Stomach (tissue), 9 donors: ENCODE data around the gene ZNF296. TPM values are rescaled to one million over a fixed set of nuclear protein-coding genes. Genes with fewer than 3 reads are reported as not detected.

Experiments used
- DNase-seq, 2 donors: peaks; one replicate each; pipeline versions ENCODE4 v3.0.0 to v3.0.0-alpha.2; 2013 to 2019
- H3K27ac ChIP-seq, 5 donors: fragments of 200-600 bp in 4 of 5; sonication (generic) in 4 of 5; one replicate each; pipeline ENCODE4 v1.5.1; 2013 to 2019; ENCODE audit warnings: mild to moderate bottlenecking in 1 of 5, moderate library complexity in 1 of 5
- H3K27me3 ChIP-seq, 3 donors: fragments of 200-600 bp; sonication (generic); one replicate each; pipeline ENCODE4 v1.5.1; 2017 to 2019; ENCODE audit warnings: mixed run types in 1 of 3
- H3K36me3 ChIP-seq, 4 donors: fragments of 200-600 bp; sonication (generic); 1 replicate in 3 of 4; 2 replicates in 1 of 4; pipeline ENCODE4 v1.5.1; 2016 to 2019
- H3K4me1 ChIP-seq, 4 donors: fragments of 200-600 bp; sonication (generic); one replicate each; pipeline ENCODE4 v1.5.1; 2016 to 2019
- H3K4me3 ChIP-seq, 4 donors: fragments of 200-600 bp; sonication (generic) in 3 of 4; one replicate each; pipeline ENCODE4 v1.5.1; 2016 to 2019; ENCODE audit warnings: mild to moderate bottlenecking in 1 of 4
- H3K9me3 ChIP-seq, 4 donors: fragments of 200-600 bp; sonication (generic); one replicate each; pipeline ENCODE4 v1.5.1; 2016 to 2019
- CTCF ChIP-seq, 7 experiments: fragments of 450-650 bp in 4 of 7; fragments of 200-600 bp in 3 of 7; sonication (generic) in 3 of 7; IDR thresholded peaks; one replicate each; pipeline ENCODE4 v1.5.1; 2016 to 2019; ENCODE audit warnings: antibody characterized with exemption in 7 of 7, control low read depth in 2 of 7, mild to moderate bottlenecking in 1 of 7
- EP300 ChIP-seq: sonication (generic); formaldehyde crosslinking; IDR thresholded peaks from one replicate; pipeline ENCODE4 v1.6.1; 2017; ENCODE audit warnings: antibody characterized with exemption
- POLR2A ChIP-seq, 4 donors: fragments of 450-650 bp; IDR thresholded peaks; one replicate each; pipeline ENCODE4 v1.6.1; 2016; ENCODE audit warnings: antibody characterized with exemption in 4 of 4, control low read depth in 2 of 4, mild to moderate bottlenecking in 1 of 4, moderate library complexity in 1 of 4
- POLR2AphosphoS5 ChIP-seq, 3 donors: sonication (generic); formaldehyde crosslinking; IDR thresholded peaks; one replicate each; pipeline ENCODE4 v1.6.1; 2016; ENCODE audit warnings: antibody characterized with exemption in 3 of 3
- WGBS, 5 donors: extraction: QIAGEN DNeasy Blood & Tissue Kit in 3 of 5; methylation state at CpG; one replicate each; pipeline versions ENCODE4 v1.1.5 to v1.1.7; 2013 to 2018; 5-methylcytosine and 5-hydroxymethylcytosine counted together
- intact Hi-C: fragments of 100-400 bp; cut with DNase I; formaldehyde crosslinking; loops from one replicate; pipeline ENCODE4 v1.15.1; 2023; ENCODE audit warnings: low total_unique reads
- polyA plus RNA-seq, 3 donors: library from polyadenylated mRNA; stranded (reverse); fragments of 200-250 nt; gene quantifications; one replicate each; pipeline ENCODE4 v1.2.3, GENCODE V29; 2013
- small RNA-seq, 4 donors: library from RNA; depleted of rRNA; stranded (forward); fragments of <200 nt; gene quantifications; one replicate each; pipeline ENCODE3, GENCODE V24; 2016
- total RNA-seq, 5 donors: library from RNA; depleted of rRNA; stranded (reverse); fragments of >200 nt; gene quantifications; one replicate each; pipeline versions ENCODE4 v1.1.0 to v1.2.3, GENCODE V29; 2014 to 2016
- donor health status: healthy with polysubstance abuse.
- donor health status: Bipolar disorder and iron deficiency.
- donor health status: healthy.

The ZNF296 gene
- total and polyA plus RNA-seq, 8 donors = 0.45 to 13.4 (median 5.0) TPM; not detected in 1

- intact Hi-C loops = no loop called here
- DNase-seq = no peak
- 90 to 99% (median 96%) methylated on average over 9 of the region's 9 CpGs for whole genome bisulfite sequencing, 5 donors
- no peaks in the 10 kb centered on the region for H3K4me1 ChIP-seq
- no peaks in the 10 kb centered on the region for H3K9me3 ChIP-seq
- TF ChIP-seq POLR2A (IDR thresholded peaks at IDR 0.05) (no peak), POLR2AphosphoS5 (IDR thresholded peaks at IDR 0.05) (no peak), EP300 (no peak), CTCF (IDR thresholded peaks at IDR 0.05) (no peak)
- no peak overlapping the region for H3K4me3 ChIP-seq
- H3K27me3 ChIP-seq = no peaks in the 10 kb centered on the region
- H3K27ac ChIP-seq = no peak overlapping the region
- H3K36me3 ChIP-seq = peaks cover 13 to 67% (median 50%) of the 10 kb centered on the region in 4 donors
These were observed 51.0 kb downstream of the ZNF296 start for GRCh38 chr19:45025264-45025663.

- no peak overlapping the region for H3K27ac ChIP-seq
- no peaks in the 10 kb centered on the region for H3K9me3 ChIP-seq
- no peaks in the 10 kb centered on the region for H3K4me1 ChIP-seq
- H3K4me3 ChIP-seq = no peak overlapping the region
- no peak for DNase-seq
- intact Hi-C loops = no loop called here
- 87 to 95% (median 94%) methylated on average over 4 of the region's 4 CpGs for WGBS, 5 donors
- H3K27me3 ChIP-seq = no peaks in the 10 kb centered on the region
- peaks cover 0 to 63% (median 35%) of the 10 kb centered on the region in 4 donors for H3K36me3 ChIP-seq
- TF ChIP-seq EP300 (no peak), CTCF (IDR thresholded peaks at IDR 0.05) (no peak), POLR2AphosphoS5 (IDR thresholded peaks at IDR 0.05) (no peak), POLR2A (IDR thresholded peaks at IDR 0.05) (no peak)
These were observed 53.2 kb downstream of the ZNF296 start for GRCh38 chr19:45023048-45023447.

GRCh38 chr19:45021971-45022370 lies 54.3 kb downstream of the ZNF296 start:
- Histone ChIP-seq H3K4me3 (no peak overlapping the region), H3K9me3 (no peaks in the 10 kb centered on the region), H3K4me1 (peaks cover 0 to 4% (median 1%) of the 10 kb centered on the region in 4 donors), H3K27ac (no peak overlapping the region), H3K27me3 (no peaks in the 10 kb centered on the region), H3K36me3 (peaks cover 0 to 54% (median 27%) of the 10 kb centered on the region in 4 donors)
- 81 to 86% (median 83%) methylated on average over 14 of the region's 14 CpGs for WGBS, 5 donors
- DNase-seq = no peak
- no peak for TF ChIP-seq POLR2AphosphoS5 (IDR thresholded peaks at IDR 0.05)
- no peak for TF ChIP-seq POLR2A (IDR thresholded peaks at IDR 0.05)
- no peak for TF ChIP-seq EP300
- TF ChIP-seq CTCF (IDR thresholded peaks at IDR 0.05) = no peak
- intact Hi-C loops = no loop called here

Small RNA genes within 50 kb of the gene (small RNA-seq; reads per million reads assigned to genes)
- 0 reads per million in 4 donors for gene RNU6-611P

Other genes starting within 250 kb of the ZNF296 start
- 100 to 1,000 TPM in 3 of 5 donors, 10 to 100 TPM in 1, 1 to 10 TPM in 1; 1.8 to 160 (median 101) TPM for gene NECTIN2, start 230.2 kb downstream of the ZNF296 start, total RNA-seq
- 10 to 100 TPM; 44.0 to 90.6 (median 47.2) TPM for gene NECTIN2, start 230.2 kb downstream of the ZNF296 start, polyA plus RNA-seq
- 100 to 1,000 TPM in 1 of 5 donors, 10 to 100 TPM in 3, 1 to 10 TPM in 1; 7.1 to 100 (median 24.6) TPM for gene TOMM40, start 185.2 kb downstream of the ZNF296 start, total RNA-seq
- gene TOMM40, start 185.2 kb downstream of the ZNF296 start, polyA plus RNA-seq = 10 to 100 TPM; 22.5 to 46.8 (median 31.5) TPM
- 100 to 1,000 TPM in 3 of 5 donors, 10 to 100 TPM in 2; 13.4 to 485 (median 235) TPM for gene APOE, start 170.7 kb downstream of the ZNF296 start, total RNA-seq
- 100 to 1,000 TPM in 1 of 3 donors, 10 to 100 TPM in 2; 35.1 to 166 (median 72.2) TPM for gene APOE, start 170.7 kb downstream of the ZNF296 start, polyA plus RNA-seq
- 10 to 100 TPM in 1 of 5 donors, 1 to 10 TPM in 2, not detected in 2; 5.4 to 70.6 (median 5.7) TPM for gene APOC1, start 161.9 kb downstream of the ZNF296 start, total RNA-seq
- gene APOC1, start 161.9 kb downstream of the ZNF296 start, polyA plus RNA-seq = 10 to 100 TPM; 13.3 to 68.3 (median 21.9) TPM
- not detected for gene APOC4, start 134.2 kb downstream of the ZNF296 start, total RNA-seq
- gene APOC4, start 134.2 kb downstream of the ZNF296 start, polyA plus RNA-seq = under 1 TPM in 1 of 3 donors, not detected in 2; 0.33 TPM
- 10 to 100 TPM in 1 of 5 donors, not detected in 4; 16.8 TPM for gene APOC2, start 130.4 kb downstream of the ZNF296 start, total RNA-seq
- 1 to 10 TPM in 1 of 3 donors, under 1 TPM in 1, not detected in 1; 0.75 to 2.5 TPM for gene APOC2, start 130.4 kb downstream of the ZNF296 start, polyA plus RNA-seq
- 100 to 1,000 TPM in 2 of 5 donors, 10 to 100 TPM in 3; 39.3 to 152 (median 86.6) TPM for gene CLPTM1, start 121.1 kb downstream of the ZNF296 start, total RNA-seq
- 10 to 100 TPM; 43.4 to 73.3 (median 60.1) TPM for gene CLPTM1, start 121.1 kb downstream of the ZNF296 start, polyA plus RNA-seq
- 10 to 100 TPM in 2 of 5 donors, 1 to 10 TPM in 2, not detected in 1; 3.2 to 33.5 (median 10.2) TPM for gene RELB, start 75.0 kb downstream of the ZNF296 start, total RNA-seq
- gene RELB, start 75.0 kb downstream of the ZNF296 start, polyA plus RNA-seq = 10 to 100 TPM in 2 of 3 donors, 1 to 10 TPM in 1; 9.8 to 27.0 (median 14.9) TPM
- 100 to 1,000 TPM in 3 of 5 donors, 10 to 100 TPM in 2; 27.0 to 491 (median 274) TPM for gene CLASRP, start 37.4 kb downstream of the ZNF296 start, total RNA-seq
- gene CLASRP, start 37.4 kb downstream of the ZNF296 start, polyA plus RNA-seq = 100 to 1,000 TPM in 1 of 3 donors, 10 to 100 TPM in 2; 47.7 to 131 (median 86.6) TPM
- gene GEMIN7, start 2.8 kb upstream of the ZNF296 start, total RNA-seq = 100 to 1,000 TPM in 1 of 5 donors, 10 to 100 TPM in 2, 1 to 10 TPM in 2; 1.8 to 107 (median 11.2) TPM
- gene GEMIN7, start 2.8 kb upstream of the ZNF296 start, polyA plus RNA-seq = 10 to 100 TPM; 28.2 to 44.3 (median 36.0) TPM
- 100 to 1,000 TPM in 1 of 5 donors, 10 to 100 TPM in 4; 25.7 to 268 (median 55.4) TPM for gene PPP1R37, start 16.7 kb upstream of the ZNF296 start, total RNA-seq
- 10 to 100 TPM; 32.4 to 95.8 (median 39.7) TPM for gene PPP1R37, start 16.7 kb upstream of the ZNF296 start, polyA plus RNA-seq
- gene NKPD1, start 84.5 kb upstream of the ZNF296 start, total RNA-seq = not detected
- under 1 TPM in 1 of 3 donors, not detected in 2; 0.20 TPM for gene NKPD1, start 84.5 kb upstream of the ZNF296 start, polyA plus RNA-seq
- 10 to 100 TPM in 3 of 5 donors, 1 to 10 TPM in 1, not detected in 1; 8.7 to 40.7 (median 27.8) TPM for gene TRAPPC6A, start 101.8 kb upstream of the ZNF296 start, total RNA-seq
- 10 to 100 TPM; 53.5 to 59.4 (median 58.1) TPM for gene TRAPPC6A, start 101.8 kb upstream of the ZNF296 start, polyA plus RNA-seq
- 10 to 100 TPM in 2 of 5 donors, 1 to 10 TPM in 3; 3.1 to 71.0 (median 8.3) TPM for gene BLOC1S3, start 102.3 kb upstream of the ZNF296 start, total RNA-seq
- 1 to 10 TPM; 3.5 to 7.5 (median 4.3) TPM for gene BLOC1S3, start 102.3 kb upstream of the ZNF296 start, polyA plus RNA-seq
- 10 to 100 TPM in 1 of 5 donors, 1 to 10 TPM in 1, under 1 TPM in 2, not detected in 1; 0.72 to 20.6 (median 1.0) TPM for gene EXOC3L2, start 168.9 kb upstream of the ZNF296 start, total RNA-seq
- 1 to 10 TPM; 1.1 to 2.9 (median 1.9) TPM for gene EXOC3L2, start 168.9 kb upstream of the ZNF296 start, polyA plus RNA-seq
- gene MARK4, start 174.8 kb upstream of the ZNF296 start, total RNA-seq = 100 to 1,000 TPM in 1 of 5 donors, 10 to 100 TPM in 3, 1 to 10 TPM in 1; 8.8 to 120 (median 21.8) TPM
- 10 to 100 TPM; 12.6 to 16.2 (median 14.6) TPM for gene MARK4, start 174.8 kb upstream of the ZNF296 start, polyA plus RNA-seq
- gene CKM, start 246.4 kb upstream of the ZNF296 start, total RNA-seq = 10 to 100 TPM in 1 of 5 donors, 1 to 10 TPM in 2, not detected in 2; 4.1 to 10.8 (median 6.2) TPM
- 10 to 100 TPM; 10.9 to 58.5 (median 11.3) TPM for gene CKM, start 246.4 kb upstream of the ZNF296 start, polyA plus RNA-seq